Fibroblast of villous mesenchyme (primary cell): ENCODE data around the gene EGR4. TPM values are rescaled to one million over a fixed set of nuclear protein-coding genes. Genes with fewer than 3 reads are reported as not detected.

ENCODE experiments used
- DNase-seq: peaks from one replicate; pipeline ENCODE4 v3.0.0-alpha.2; 2010; ENCODE audit warnings: low read depth
- H3K4me3 ChIP-seq: 2 replicates; pipeline ENCODE4 v1.5.1; 2011; ENCODE audit warnings: low read depth, mild to moderate bottlenecking, low read length
- CTCF ChIP-seq: IDR thresholded peaks from 2 replicates; pipeline ENCODE4 v1.5.1; 2012; ENCODE audit warnings: low read depth, mild to moderate bottlenecking, low read length; ENCODE audit not compliant: insufficient read depth
- total RNA-seq: library from RNA; depleted of rRNA; stranded (reverse); fragments of >200 nt; gene quantifications from 2 replicates; pipeline ENCODE4 v1.2.3, GENCODE V29; 2012

Gene EGR4
- total RNA-seq, 1 donor: not detected

- DNase-seq: no peak
- TF ChIP-seq CTCF: no peak
- H3K4me3 ChIP-seq: no peak overlapping the region
Observed at GRCh38 chr2:73324126-73324725, 30.9 kb upstream of the EGR4 start.

DNA sequence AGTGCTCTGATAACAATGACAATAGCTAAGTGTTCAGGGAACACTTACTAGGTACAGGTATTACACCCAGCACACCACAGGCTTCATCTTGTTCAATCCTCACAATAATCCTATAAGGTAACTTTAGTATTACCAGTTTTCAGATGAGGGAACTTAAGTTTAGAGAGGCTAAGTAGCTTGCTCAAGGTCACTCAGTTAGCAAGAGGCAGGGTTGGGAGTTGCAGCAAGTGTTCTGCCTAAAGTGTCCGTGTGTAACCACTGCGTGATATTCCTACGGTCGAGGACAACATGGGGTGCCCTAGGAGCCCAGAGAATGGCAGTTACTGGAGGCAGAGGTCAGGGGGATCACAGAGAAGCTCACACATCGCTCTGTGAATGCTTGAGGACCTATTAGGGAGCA, 30.2 kb upstream of the EGR4 start:
- no peak for DNase-seq
- TF ChIP-seq CTCF: no peak
- H3K4me3 ChIP-seq: no peak overlapping the region

- no peak for TF ChIP-seq CTCF
- no peak overlapping the region for H3K4me3 ChIP-seq
- DNase-seq: no peak
Observed at GRCh38 chr2:73314441-73314840, 21.1 kb upstream of the EGR4 start.

DNA sequence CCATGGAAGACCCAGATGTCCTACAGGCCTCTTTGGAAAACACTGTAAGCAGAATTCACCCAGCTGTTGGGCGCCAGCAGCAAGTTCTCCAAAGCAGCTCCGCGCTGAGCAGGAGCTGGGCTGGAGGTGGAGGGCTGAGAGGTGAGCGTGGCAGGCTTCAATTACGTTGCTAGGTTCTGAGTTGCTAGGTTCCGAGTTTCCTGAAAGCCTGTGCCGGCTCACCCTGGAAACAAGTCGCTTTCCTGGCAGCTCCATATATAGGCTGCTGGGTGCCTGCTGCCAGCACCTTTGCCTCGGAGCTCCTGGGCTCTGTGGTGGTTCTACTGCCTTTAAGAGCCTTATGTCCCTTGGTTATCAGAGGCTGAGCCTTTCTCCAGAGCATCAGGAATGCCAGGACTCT, 14.4 kb upstream of the EGR4 start:
- no peak for DNase-seq
- no peak overlapping the region for H3K4me3 ChIP-seq
- TF ChIP-seq CTCF: no peak

- H3K4me3 ChIP-seq: no peak overlapping the region
- TF ChIP-seq CTCF: no peak
- DNase-seq: no peak
Observed at GRCh38 chr2:73301636-73302035, 8.3 kb upstream of the EGR4 start.

DNA sequence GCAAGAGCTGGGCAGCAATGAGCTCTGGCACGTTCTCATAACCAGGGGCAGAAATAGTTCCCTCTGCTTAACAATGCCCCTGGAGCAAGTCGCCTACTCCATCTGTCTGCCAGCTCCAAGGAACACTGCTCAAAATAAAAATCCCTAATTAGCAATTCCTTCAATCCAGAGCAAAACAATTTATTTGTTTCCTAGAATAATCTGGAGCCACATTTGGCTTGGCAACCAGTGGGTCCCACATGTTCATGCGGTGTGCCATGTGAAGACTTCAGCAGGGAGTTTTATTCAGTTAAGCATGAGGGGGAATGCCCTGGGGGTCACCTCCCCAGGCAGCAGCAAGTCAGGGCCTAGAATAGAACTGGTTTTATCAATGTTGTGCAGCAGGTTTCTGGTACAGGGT, 7.6 kb upstream of the EGR4 start:
- TF ChIP-seq CTCF: no peak
- no peak overlapping the region for H3K4me3 ChIP-seq
- DNase-seq: no peak

DNA sequence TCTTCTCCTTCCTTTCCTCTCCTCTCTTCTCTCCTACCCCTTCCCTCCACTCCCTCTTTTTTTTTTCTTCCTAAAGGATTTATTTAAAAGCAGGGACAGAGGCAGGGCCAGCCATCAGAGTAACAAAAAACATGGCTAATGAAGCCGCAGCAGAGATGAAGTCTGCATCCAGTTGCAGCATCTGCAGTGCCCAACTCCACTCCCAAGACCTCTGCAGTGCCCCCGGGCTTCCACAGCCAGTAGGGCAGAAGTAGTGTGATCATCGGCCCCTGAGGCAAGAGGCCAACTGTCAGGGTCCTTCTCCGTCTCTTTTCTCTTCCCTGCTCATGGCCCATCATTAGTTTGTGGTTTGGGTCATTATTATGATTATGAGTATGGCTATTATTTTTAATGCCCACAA, 4.2 kb upstream of the EGR4 start:
- no peak for DNase-seq
- no peak for TF ChIP-seq CTCF
- H3K4me3 ChIP-seq: no peak overlapping the region
